GM23248 (cell line): ENCODE results near the gene MFAP3L. TPM values are rescaled to one million over a fixed set of nuclear protein-coding genes. Genes with fewer than 3 reads are reported as not detected.

ENCODE experiments used
- DNase-seq: peaks from one replicate; pipeline ENCODE4 v3.0.0-alpha.2; 2015
- H2AFZ ChIP-seq: fragments of 200-600 bp; sonication (generic); 2 replicates; pipeline ENCODE4 v1.6.1; 2016; ENCODE audit warnings: antibody characterized with exemption
- H3F3A ChIP-seq: fragments of 200-600 bp; sonication (generic); 2 replicates; pipeline ENCODE4 v1.6.1; 2016; ENCODE audit warnings: mild to moderate bottlenecking, antibody characterized with exemption, mixed run types; ENCODE audit not compliant: insufficient read depth
- H3K27ac ChIP-seq: fragments of 200-600 bp; sonication (generic); 2 replicates; pipeline ENCODE4 v1.5.1; 2016; ENCODE audit warnings: mild to moderate bottlenecking
- H3K27me3 ChIP-seq: fragments of 200-600 bp; sonication (generic); replicated peaks from 2 replicates; pipeline ENCODE4 v1.6.1; 2016; ENCODE audit warnings: mild to moderate bottlenecking; ENCODE audit not compliant: insufficient read depth
- H3K36me3 ChIP-seq: fragments of 200-600 bp; sonication (generic); 2 replicates; pipeline ENCODE4 v1.6.1; 2016; ENCODE audit warnings: low read depth, mild to moderate bottlenecking
- H3K4me1 ChIP-seq: fragments of 200-600 bp; sonication (generic); 2 replicates; pipeline ENCODE4 v1.6.1; 2016; ENCODE audit warnings: mild to moderate bottlenecking; ENCODE audit not compliant: insufficient read depth
- H3K4me2 ChIP-seq: fragments of 200-600 bp; sonication (generic); one replicate; pipeline ENCODE4 v1.6.1; 2016; ENCODE audit warnings: mild to moderate bottlenecking; ENCODE audit not compliant: unreplicated experiment
- H3K4me3 ChIP-seq: fragments of 200-600 bp; sonication (generic); 2 replicates; pipeline ENCODE4 v1.5.1; 2016; ENCODE audit warnings: mild to moderate bottlenecking
- H3K79me2 ChIP-seq: fragments of 200-600 bp; sonication (generic); 2 replicates; pipeline ENCODE4 v1.6.1; 2016; ENCODE audit warnings: mild to moderate bottlenecking; ENCODE audit not compliant: insufficient read depth
- H3K9ac ChIP-seq: fragments of 200-600 bp; sonication (generic); 2 replicates; pipeline ENCODE4 v1.6.1; 2016; ENCODE audit warnings: mild to moderate bottlenecking
- H3K9me2 ChIP-seq: fragments of 200-600 bp; sonication (generic); 2 replicates; pipeline ENCODE4 v1.6.1; 2016; ENCODE audit warnings: mixed run types, mild to moderate bottlenecking, moderate library complexity; ENCODE audit not compliant: insufficient read depth
- H3K9me3 ChIP-seq: fragments of 200-600 bp; sonication (generic); one replicate; pipeline ENCODE4 v1.6.1; 2017; ENCODE audit warnings: low read depth
- H4K20me1 ChIP-seq: fragments of 200-600 bp; sonication (generic); 2 replicates; pipeline ENCODE4 v1.6.0; 2016; ENCODE audit not compliant: insufficient read depth
- EZH2 ChIP-seq: fragments of 200-600 bp; sonication (generic); IDR thresholded peaks from 2 replicates; pipeline ENCODE4 v1.6.1; 2018; ENCODE audit warnings: antibody characterized with exemption, mild to moderate bottlenecking; ENCODE audit not compliant: insufficient read depth, poor library complexity, severe bottlenecking
- EZH2phosphoT487 ChIP-seq: fragments of 200-600 bp; sonication (generic); IDR thresholded peaks from 2 replicates; pipeline ENCODE4 v1.6.1; 2018; ENCODE audit warnings: antibody characterized with exemption, moderate library complexity, mild to moderate bottlenecking, low read depth; ENCODE audit not compliant: insufficient read depth
- WGBS, 2 experiments: methylation state at CpG; one replicate each; pipeline ENCODE4 v1.1.6; 2015 to 2017; ENCODE audit warnings: low lambda C conversion rate in 2 of 2, low coverage in 1 of 2; ENCODE audit errors: missing lambda C conversion rate in 2 of 2; 5-methylcytosine and 5-hydroxymethylcytosine counted together
- in situ Hi-C: fragments of 300-500 bp; cut with MboI; formaldehyde crosslinking; loops from 2 replicates; pipeline ENCODE4 v1.15.0; 2020
- polyA plus RNA-seq: library from polyadenylated mRNA; unstranded; fragments of >200 nt; fragmentation: Nextera tagmentation; extraction: Ambion mirVana; gene quantifications from 2 replicates; pipeline ENCODE4 v1.2.1, GENCODE V29; 2016
- total RNA-seq: library from RNA; depleted of rRNA; stranded (reverse); fragments of >200 nt; shearing (Covaris generic); gene quantifications from 2 replicates; pipeline ENCODE4 v1.2.3, GENCODE V29; 2014; rRNA removed

The MFAP3L gene
- total RNA-seq (19.3 and 20.8 TPM in 2 replicates), polyA plus RNA-seq (5.2 and 6.4 TPM in 2 replicates)

GRCh38 chr4:170026253-170027021 lies at the start of gene MFAP3L:
Gene MFAP3L (minus strand): TSS chr4:170026395. CDS start chr4:170005877, 20,518 bp downstream.
- H3K4me1 ChIP-seq, result peaks cover 5% of the 10 kb centered on the region; the same call in 1 of the 2 replicates
- H2AFZ ChIP-seq, result peak within 1 kb of the TSS; percentile 99
- no peaks in the 10 kb centered on the region for H3K9me3 ChIP-seq
- H3K27me3 ChIP-seq, result no peaks in the 10 kb centered on the region
- in situ Hi-C loops, result loop anchor here (25.0 kb wide), 1 partner anchor 414 kb away; the partner anchor contains the start of genes CLCN3 and NEK1
- peak within 1 kb of the TSS; percentile 59 for H3K27ac ChIP-seq
- 0 to 1% methylated on average over 42 to 59 of the region's 86 CpGs for WGBS, 2 experiments
- H3K79me2 ChIP-seq, result no peaks in the 10 kb centered on the region
- H3F3A ChIP-seq, result 0 out of 2 replicates have a peak, but pooled peaks cover 10% of the 10 kb centered on the region
- DNase-seq, result peak; percentile 97
- no peaks in the 10 kb centered on the region for H4K20me1 ChIP-seq
- no peak for TF ChIP-seq EZH2phosphoT487
- no peaks in the 10 kb centered on the region for H3K9me2 ChIP-seq
- H3K4me3 ChIP-seq, result peak within 1 kb of the TSS; percentile 97
- peak within 1 kb of the TSS; percentile 87 for H3K9ac ChIP-seq
- peak within 1 kb of the TSS; percentile 90 for H3K4me2 ChIP-seq
- H3K36me3 ChIP-seq, result no peaks in the 10 kb centered on the region

- H4K20me1 ChIP-seq, result no peaks in the 10 kb centered on the region
- no peak overlapping the region for H3K4me3 ChIP-seq
- H3K9me2 ChIP-seq, result no peaks in the 10 kb centered on the region
- H3K4me1 ChIP-seq, result no peaks in the 10 kb centered on the region
- no peak overlapping the region for H2AFZ ChIP-seq
- H3K9ac ChIP-seq, result no peak overlapping the region
- in situ Hi-C loops, result no loop called here
- no peaks in the 10 kb centered on the region for H3K9me3 ChIP-seq
- peaks cover 14% of the 10 kb centered on the region; the same call in 1 of the 2 replicates for H3K36me3 ChIP-seq
- H3K4me2 ChIP-seq, result no peak overlapping the region
- DNase-seq, result no peak
- WGBS, 2 experiments, result 87 to 88% methylated on average over 6 of the region's 6 CpGs
- H3F3A ChIP-seq, result no peaks in the 10 kb centered on the region
- no peaks in the 10 kb centered on the region for H3K79me2 ChIP-seq
- no peaks in the 10 kb centered on the region for H3K27me3 ChIP-seq
- H3K27ac ChIP-seq, result no peak overlapping the region
- TF ChIP-seq EZH2 (no peak), EZH2phosphoT487 (no peak)
Measured at GRCh38 chr4:170071196-170071595, 45.0 kb upstream of the MFAP3L start.

- DNase-seq, result no peak
- peaks cover 21% of the 10 kb centered on the region; the same call in 1 of the 2 replicates for H3K36me3 ChIP-seq
- no peak overlapping the region for H3K27ac ChIP-seq
- no peak for TF ChIP-seq EZH2
- TF ChIP-seq EZH2phosphoT487, result no peak
- H3K9me3 ChIP-seq, result no peaks in the 10 kb centered on the region
- H3F3A ChIP-seq, result no peaks in the 10 kb centered on the region
- H4K20me1 ChIP-seq, result no peaks in the 10 kb centered on the region
- H3K9ac ChIP-seq, result no peak overlapping the region
- H2AFZ ChIP-seq, result no peak overlapping the region
- no peak overlapping the region for H3K4me3 ChIP-seq
- in situ Hi-C loops, result no loop called here
- no peaks in the 10 kb centered on the region for H3K79me2 ChIP-seq
- H3K4me2 ChIP-seq, result no peak overlapping the region
- 96 to 98% methylated on average over 8 of the region's 8 CpGs for WGBS, 2 experiments
- H3K9me2 ChIP-seq, result no peaks in the 10 kb centered on the region
- H3K4me1 ChIP-seq, result no peaks in the 10 kb centered on the region
- H3K27me3 ChIP-seq, result no peaks in the 10 kb centered on the region
Measured at GRCh38 chr4:170068438-170069128, 42.4 kb upstream of the MFAP3L start.

- Histone ChIP-seq H3K36me3 (peaks cover 7% of the 10 kb centered on the region; the same call in 1 of the 2 replicates), H4K20me1 (no peaks in the 10 kb centered on the region), H3K9ac (no peak overlapping the region), H3K27me3 (no peaks in the 10 kb centered on the region), H3K4me2 (no peak overlapping the region), H3K9me3 (no peaks in the 10 kb centered on the region), H3K4me3 (no peak overlapping the region), H2AFZ (no peak overlapping the region), H3K27ac (no peak overlapping the region), H3K4me1 (no peaks in the 10 kb centered on the region), H3K79me2 (no peaks in the 10 kb centered on the region), H3F3A (no peaks in the 10 kb centered on the region), H3K9me2 (no peaks in the 10 kb centered on the region)
- no peak for DNase-seq
- 96 to 99% methylated on average over 4 of the region's 4 CpGs for WGBS, 2 experiments
- in situ Hi-C loops, result no loop called here
- TF ChIP-seq EZH2 (no peak), EZH2phosphoT487 (no peak)
Measured at GRCh38 chr4:170059421-170059820, 33.2 kb upstream of the MFAP3L start.
